ENCODE measurements around the gene NOS1AP. TPM values are rescaled to one million over a fixed set of nuclear protein-coding genes. Genes with fewer than 3 reads are reported as not detected.

The NOS1AP gene
- total RNA-seq, 1 experiment from 2014 or later = 2.4 TPM

DNA sequence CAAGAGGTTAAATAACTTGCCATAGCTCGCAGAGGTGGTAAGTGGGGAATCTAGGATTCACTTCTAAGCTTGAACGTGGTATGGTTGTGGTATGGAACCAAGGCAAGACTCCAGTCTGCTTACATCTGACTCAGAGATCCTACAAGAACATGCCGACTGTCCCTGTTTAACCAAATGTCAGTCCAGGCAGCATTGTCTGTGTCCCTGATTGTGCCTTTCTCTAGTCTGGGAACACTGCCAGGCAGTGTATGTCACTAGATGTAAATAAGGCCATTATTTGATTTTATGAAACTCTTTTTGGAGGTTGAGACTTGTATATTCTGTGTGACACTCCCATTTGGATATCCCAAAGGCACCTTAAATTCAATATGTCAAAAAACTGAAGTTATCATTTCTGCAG is 96.0 kb downstream of the NOS1AP start:
- Mint-ChIP-seq H3K9me3 (ENCODE audit: unreplicated experiment) (no peaks in the 10 kb centered on the region), H3K4me3 (ENCODE audit: unreplicated experiment) (no peak overlapping the region), H3K36me3 (ENCODE audit: insufficient read depth, unreplicated experiment) (no peaks in the 10 kb centered on the region), H3K27ac (ENCODE audit: low read depth, unreplicated experiment) (no peak overlapping the region), H3K27me3 (ENCODE audit: insufficient read depth, unreplicated experiment) (no peaks in the 10 kb centered on the region), H3K4me1 (ENCODE audit: insufficient read depth, unreplicated experiment) (no peaks in the 10 kb centered on the region)
- CTCF ChIA-PET = interaction anchor here (1.0 kb wide), 2 partner anchors 13 to 26 kb away, joined by 3 read pairs; no protein-coding TSS in a partner anchor
- intact Hi-C loops (cut with micrococcal nuclease) = no loop called here
- no peak for DNase-seq (ENCODE audit: unreplicated experiment)
- BruUV-seq (replicated peaks) = no TSS peak
- TF ChIP-seq, protein P1, sequence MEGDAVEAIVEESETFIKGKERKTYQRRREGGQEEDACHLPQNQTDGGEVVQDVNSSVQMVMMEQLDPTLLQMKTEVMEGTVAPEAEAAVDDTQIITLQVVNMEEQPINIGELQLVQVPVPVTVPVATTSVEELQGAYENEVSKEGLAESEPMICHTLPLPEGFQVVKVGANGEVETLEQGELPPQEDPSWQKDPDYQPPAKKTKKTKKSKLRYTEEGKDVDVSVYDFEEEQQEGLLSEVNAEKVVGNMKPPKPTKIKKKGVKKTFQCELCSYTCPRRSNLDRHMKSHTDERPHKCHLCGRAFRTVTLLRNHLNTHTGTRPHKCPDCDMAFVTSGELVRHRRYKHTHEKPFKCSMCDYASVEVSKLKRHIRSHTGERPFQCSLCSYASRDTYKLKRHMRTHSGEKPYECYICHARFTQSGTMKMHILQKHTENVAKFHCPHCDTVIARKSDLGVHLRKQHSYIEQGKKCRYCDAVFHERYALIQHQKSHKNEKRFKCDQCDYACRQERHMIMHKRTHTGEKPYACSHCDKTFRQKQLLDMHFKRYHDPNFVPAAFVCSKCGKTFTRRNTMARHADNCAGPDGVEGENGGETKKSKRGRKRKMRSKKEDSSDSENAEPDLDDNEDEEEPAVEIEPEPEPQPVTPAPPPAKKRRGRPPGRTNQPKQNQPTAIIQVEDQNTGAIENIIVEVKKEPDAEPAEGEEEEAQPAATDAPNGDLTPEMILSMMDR (IDR thresholded peaks at IDR 0.05; ENCODE audit: unreplicated experiment) = no peak
- POLR2A ChIA-PET = interaction anchor here (1.0 kb wide), 1 partner anchor 14 kb away, joined by 3 read pairs; no protein-coding TSS in a partner anchor

DNA sequence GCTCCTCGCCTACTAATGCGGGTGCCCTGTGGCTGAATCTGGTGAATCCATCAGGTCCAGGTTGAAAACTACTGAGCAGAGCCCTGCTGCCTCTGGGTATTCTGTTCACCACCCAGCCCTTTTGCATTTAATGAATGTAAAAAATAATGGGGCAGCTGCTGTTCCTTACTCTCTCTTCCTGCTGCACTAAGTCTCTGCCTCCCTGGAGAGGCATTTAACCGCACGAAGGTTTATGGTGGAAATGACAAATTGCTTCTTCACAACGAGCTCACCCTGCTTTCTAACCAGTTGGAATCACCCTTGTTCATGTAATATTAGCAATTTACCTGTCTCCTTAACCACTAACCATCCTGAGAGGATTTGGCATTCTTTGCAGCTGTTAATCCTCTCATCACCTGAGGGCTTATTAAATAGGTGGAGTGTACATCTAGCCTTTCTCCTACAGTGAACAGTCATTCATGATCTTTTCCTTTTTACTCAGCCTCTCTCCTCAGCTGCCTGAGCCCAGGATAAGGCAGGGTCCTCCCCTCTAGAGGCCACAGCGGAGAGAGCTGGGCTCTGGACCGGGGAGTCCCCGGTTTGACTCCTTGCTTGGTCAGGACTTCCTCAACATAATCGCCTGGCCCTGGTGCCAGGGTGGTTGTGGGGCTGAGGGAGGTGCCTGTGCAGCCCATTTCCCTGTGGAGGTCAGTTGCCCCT is 97.6 kb downstream of the NOS1AP start:
- ChIA-PET POLR2A (interaction anchor here (0.6 kb wide), 1 partner anchor 10 kb away, joined by 3 read pairs; no protein-coding TSS in a partner anchor), CTCF (interaction anchor here (1.0 kb wide), 1 partner anchor 10 kb away, joined by 3 read pairs; no protein-coding TSS in a partner anchor)
- TF ChIP-seq, protein P1 (IDR thresholded peaks at IDR 0.05; ENCODE audit: unreplicated experiment) = no peak
- Mint-ChIP-seq H3K4me1 (ENCODE audit: insufficient read depth, unreplicated experiment) (no peaks in the 10 kb centered on the region), H3K36me3 (ENCODE audit: insufficient read depth, unreplicated experiment) (no peaks in the 10 kb centered on the region), H3K27ac (ENCODE audit: low read depth, unreplicated experiment) (no peak overlapping the region), H3K27me3 (ENCODE audit: insufficient read depth, unreplicated experiment) (no peaks in the 10 kb centered on the region), H3K4me3 (ENCODE audit: unreplicated experiment) (no peak overlapping the region), H3K9me3 (ENCODE audit: unreplicated experiment) (no peaks in the 10 kb centered on the region)
- intact Hi-C loops (cut with micrococcal nuclease) = no loop called here
- no TSS peak for BruUV-seq (replicated peaks)
- DNase-seq (ENCODE audit: unreplicated experiment) = no peak

DNA sequence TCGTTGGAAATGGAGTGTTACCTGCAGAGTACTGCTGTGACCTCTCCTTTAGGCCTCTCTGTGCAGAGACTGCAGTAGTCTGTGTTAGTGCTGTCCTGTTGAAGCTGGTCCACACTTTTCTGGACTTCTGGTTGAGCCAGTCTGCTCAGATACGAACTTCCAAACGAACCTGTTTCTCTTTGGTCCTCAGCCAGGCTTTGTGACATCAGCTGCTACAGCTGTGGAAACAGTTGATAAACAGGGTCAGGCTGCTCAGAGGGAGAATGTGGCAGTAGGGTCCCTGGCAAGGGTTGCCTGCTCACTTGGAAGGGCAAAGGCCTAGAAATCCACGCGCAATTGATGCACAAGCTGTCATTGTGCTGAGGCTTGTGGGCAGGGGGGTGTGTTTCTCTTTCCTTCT is 98.8 kb downstream of the NOS1AP start:
- ChIA-PET POLR2A (no interaction called here), CTCF (no interaction called here)
- intact Hi-C loops (cut with micrococcal nuclease) = no loop called here
- TF ChIP-seq, protein P1 (IDR thresholded peaks at IDR 0.05; ENCODE audit: unreplicated experiment) = no peak
- no peaks in the 10 kb centered on the region for H3K9me3 Mint-ChIP-seq (ENCODE audit: unreplicated experiment)
- H3K27ac Mint-ChIP-seq (ENCODE audit: low read depth, unreplicated experiment) = no peak overlapping the region
- H3K36me3 Mint-ChIP-seq (ENCODE audit: insufficient read depth, unreplicated experiment) = no peaks in the 10 kb centered on the region
- no peak for DNase-seq (ENCODE audit: unreplicated experiment)
- H3K4me1 Mint-ChIP-seq (ENCODE audit: insufficient read depth, unreplicated experiment) = no peaks in the 10 kb centered on the region
- H3K4me3 Mint-ChIP-seq (ENCODE audit: unreplicated experiment) = no peak overlapping the region
- H3K27me3 Mint-ChIP-seq (ENCODE audit: insufficient read depth, unreplicated experiment) = no peaks in the 10 kb centered on the region
- BruUV-seq (replicated peaks) = no TSS peak

DNA sequence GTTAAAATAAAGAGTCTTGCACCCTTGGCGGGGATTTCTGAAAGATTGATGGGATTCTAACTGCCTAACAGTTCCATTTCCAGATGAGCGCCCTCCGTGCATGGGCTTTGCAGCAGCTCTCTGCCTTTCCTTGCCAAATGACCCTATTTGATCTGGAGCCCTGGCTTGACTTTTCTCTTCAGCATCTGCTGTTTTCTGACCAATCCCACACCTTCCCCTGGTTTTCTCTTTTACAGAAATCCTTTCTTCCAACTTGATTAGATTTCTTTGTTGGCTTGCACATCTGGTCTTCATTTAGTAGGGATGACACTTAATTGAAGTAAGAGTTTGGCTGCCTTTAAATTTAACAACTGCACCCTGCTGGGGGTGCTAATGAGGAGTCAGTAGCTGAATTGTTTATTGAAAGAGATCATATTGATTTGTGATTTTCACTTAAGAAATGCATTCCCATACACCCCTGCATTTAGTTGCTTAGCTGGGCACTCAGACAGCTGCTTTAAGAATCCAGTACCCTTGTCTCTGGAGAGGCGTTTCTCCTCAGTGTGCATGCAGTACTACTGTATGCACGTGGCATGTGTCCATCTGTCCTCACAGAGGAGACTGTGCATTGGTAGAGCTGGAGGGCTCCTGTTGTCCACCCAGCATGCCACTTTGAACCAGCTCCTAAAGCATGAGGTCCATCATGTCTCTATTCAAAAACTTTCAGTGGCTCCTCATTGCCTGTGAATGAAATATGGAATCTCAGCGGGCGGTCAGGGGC is 99.7 kb downstream of the NOS1AP start:
- ChIA-PET CTCF (interaction anchor here (0.7 to 1.0 kb wide), 3 partner anchors 63 to 113 kb away, joined by 3 to 4 read pairs (median 3); no protein-coding TSS in a partner anchor), POLR2A (interaction anchor here (1.0 kb wide), 1 partner anchor 13 kb away, joined by 3 read pairs; no protein-coding TSS in a partner anchor)
- Mint-ChIP-seq H3K27me3 (ENCODE audit: insufficient read depth, unreplicated experiment) (no peaks in the 10 kb centered on the region), H3K9me3 (ENCODE audit: unreplicated experiment) (no peaks in the 10 kb centered on the region), H3K27ac (ENCODE audit: low read depth, unreplicated experiment) (no peak overlapping the region), H3K4me1 (ENCODE audit: insufficient read depth, unreplicated experiment) (no peaks in the 10 kb centered on the region), H3K36me3 (ENCODE audit: insufficient read depth, unreplicated experiment) (no peaks in the 10 kb centered on the region), H3K4me3 (ENCODE audit: unreplicated experiment) (no peak overlapping the region)
- no TSS peak for BruUV-seq (replicated peaks)
- TF ChIP-seq, protein P1 (IDR thresholded peaks at IDR 0.05; ENCODE audit: unreplicated experiment) = no peak
- DNase-seq (ENCODE audit: unreplicated experiment) = no peak
- intact Hi-C loops (cut with micrococcal nuclease) = no loop called here
